ENCODE data around the gene NDEL1.

NDEL1 gene

DNA sequence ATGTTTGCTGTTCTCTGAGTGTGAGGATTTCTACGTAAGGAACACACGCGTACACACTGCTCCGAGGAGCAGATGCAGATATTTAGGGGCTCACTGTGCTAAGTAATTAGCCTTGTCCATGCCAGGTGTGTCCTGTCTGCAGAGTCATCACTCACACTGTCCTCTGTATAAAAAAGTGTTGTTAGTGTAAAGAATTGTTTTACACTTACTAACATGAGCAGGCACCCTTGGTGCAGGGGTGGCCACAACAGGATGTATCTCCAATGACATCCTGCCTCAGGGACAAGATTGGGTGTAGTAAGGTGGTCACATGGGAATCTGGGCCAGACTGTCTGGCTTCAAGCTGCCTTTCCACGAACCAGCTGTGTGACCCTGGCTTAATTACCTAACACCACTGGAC lies 63.9 kb downstream of the NDEL1 start:
- Histone ChIP-seq H3K4me3 (ENCODE audit: insufficient read length, low read depth) (no peak overlapping the region), H3K36me3 (ENCODE audit: insufficient read depth, insufficient read length, low read length) (peaks cover 82% of the 10 kb centered on the region), H3K9me3 (ENCODE audit: insufficient read depth, low read length) (no peaks in the 10 kb centered on the region), H3K4me1 (ENCODE audit: insufficient read depth, insufficient read length) (no peaks in the 10 kb centered on the region), H3K27me3 (ENCODE audit: insufficient read depth, insufficient read length) (no peaks in the 10 kb centered on the region), H3K9ac (ENCODE audit: insufficient read length, low read depth) (no peak overlapping the region)
- no peak for DNase-seq (ENCODE audit: low read depth, low spot score)
- TF ChIP-seq ZNF274 (IDR thresholded peaks at IDR 0.05; ENCODE audit: low read depth, low read length) = no peak
- no peak for TF ChIP-seq YY1 (IDR thresholded peaks at IDR 0.05; ENCODE audit: insufficient read depth, insufficient read length)
- TF ChIP-seq SUZ12 (IDR thresholded peaks at IDR 0.05; ENCODE audit: extremely low read depth, insufficient read depth, insufficient read length) = no peak

DNA sequence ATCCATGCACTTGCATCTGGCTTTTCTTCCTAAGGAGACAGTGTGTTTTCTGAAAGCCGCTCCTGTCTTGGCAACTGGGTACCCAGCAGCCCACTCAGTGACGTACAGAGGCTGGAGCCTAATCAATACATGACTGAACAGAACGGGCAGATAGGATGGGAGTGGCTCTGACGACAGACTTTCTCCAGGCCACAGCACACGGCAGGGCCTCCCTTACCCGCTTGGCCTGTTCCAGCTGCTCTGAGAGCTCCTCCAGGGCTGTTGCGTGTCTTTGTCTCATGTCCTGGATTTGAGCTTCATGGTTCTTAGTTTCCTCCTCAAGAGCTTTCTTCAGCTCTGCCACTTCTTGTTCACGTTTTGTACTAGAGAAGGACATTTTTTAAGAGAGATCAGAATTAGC lies 64.9 kb downstream of the NDEL1 start:
- no peaks in the 10 kb centered on the region for H3K9me3 ChIP-seq (ENCODE audit: insufficient read depth, low read length)
- no peaks in the 10 kb centered on the region for H3K27me3 ChIP-seq (ENCODE audit: insufficient read depth, insufficient read length)
- DNase-seq (ENCODE audit: low read depth, low spot score) = no peak
- TF ChIP-seq YY1 (IDR thresholded peaks at IDR 0.05; ENCODE audit: insufficient read depth, insufficient read length) (no peak), SUZ12 (IDR thresholded peaks at IDR 0.05; ENCODE audit: extremely low read depth, insufficient read depth, insufficient read length) (no peak), ZNF274 (IDR thresholded peaks at IDR 0.05; ENCODE audit: low read depth, low read length) (no peak)
- no peak overlapping the region for H3K4me3 ChIP-seq (ENCODE audit: insufficient read length, low read depth)
- peaks cover 81% of the 10 kb centered on the region for H3K36me3 ChIP-seq (ENCODE audit: insufficient read depth, insufficient read length, low read length)
- H3K9ac ChIP-seq (ENCODE audit: insufficient read length, low read depth) = no peak overlapping the region
- H3K4me1 ChIP-seq (ENCODE audit: insufficient read depth, insufficient read length) = no peaks in the 10 kb centered on the region

DNA sequence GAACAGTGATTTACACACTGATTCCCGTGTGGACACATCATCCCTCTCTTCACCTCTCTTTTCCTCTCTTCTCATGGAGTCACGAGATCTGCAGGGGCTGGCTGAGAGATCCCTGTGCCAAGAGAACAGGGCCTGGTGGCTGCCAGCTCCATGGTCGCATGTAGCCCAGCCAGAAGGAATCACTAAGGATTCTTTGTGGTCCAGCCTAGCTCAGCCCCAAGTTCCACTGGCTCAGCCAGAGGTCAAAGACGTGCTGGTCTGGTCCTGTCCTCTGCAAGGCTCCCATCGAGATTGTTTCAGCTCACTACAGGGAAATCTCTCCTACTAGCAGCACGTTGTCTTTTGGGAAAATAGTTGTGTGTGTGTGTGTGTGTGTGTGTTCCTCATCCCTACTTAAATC lies 66.4 kb downstream of the NDEL1 start:
- Histone ChIP-seq H3K9ac (ENCODE audit: insufficient read length, low read depth) (no peak overlapping the region), H3K9me3 (ENCODE audit: insufficient read depth, low read length) (no peaks in the 10 kb centered on the region), H3K27me3 (ENCODE audit: insufficient read depth, insufficient read length) (no peaks in the 10 kb centered on the region), H3K36me3 (ENCODE audit: insufficient read depth, insufficient read length, low read length) (peaks cover 81% of the 10 kb centered on the region), H3K4me3 (ENCODE audit: insufficient read length, low read depth) (no peak overlapping the region), H3K4me1 (ENCODE audit: insufficient read depth, insufficient read length) (no peaks in the 10 kb centered on the region)
- DNase-seq (ENCODE audit: low read depth, low spot score) = no peak
- TF ChIP-seq YY1 (IDR thresholded peaks at IDR 0.05; ENCODE audit: insufficient read depth, insufficient read length) (no peak), ZNF274 (IDR thresholded peaks at IDR 0.05; ENCODE audit: low read depth, low read length) (no peak), SUZ12 (IDR thresholded peaks at IDR 0.05; ENCODE audit: extremely low read depth, insufficient read depth, insufficient read length) (no peak)

DNA sequence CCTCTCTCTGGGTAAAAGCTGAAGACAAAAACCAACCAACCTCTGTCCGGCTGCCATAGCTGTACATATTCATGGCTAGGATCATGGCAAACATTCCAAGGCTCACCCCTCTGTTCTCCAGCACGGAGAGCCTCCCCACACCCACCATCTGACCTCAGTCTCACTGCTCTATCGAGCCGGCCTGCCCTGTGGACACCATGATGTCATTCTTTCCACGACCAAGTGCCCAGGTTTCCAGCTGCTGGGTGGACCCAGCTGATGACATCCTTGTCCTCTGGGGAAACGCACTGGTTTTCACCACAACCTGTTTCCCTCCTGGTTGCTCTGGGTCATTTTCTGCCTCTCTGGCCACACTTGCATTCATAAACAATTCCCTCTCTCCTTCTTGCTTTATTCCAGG lies 67.7 kb downstream of the NDEL1 start:
- no peaks in the 10 kb centered on the region for H3K27me3 ChIP-seq (ENCODE audit: insufficient read depth, insufficient read length)
- no peaks in the 10 kb centered on the region for H3K9me3 ChIP-seq (ENCODE audit: insufficient read depth, low read length)
- no peaks in the 10 kb centered on the region for H3K4me1 ChIP-seq (ENCODE audit: insufficient read depth, insufficient read length)
- no peak for DNase-seq (ENCODE audit: low read depth, low spot score)
- H3K9ac ChIP-seq (ENCODE audit: insufficient read length, low read depth) = no peak overlapping the region
- H3K4me3 ChIP-seq (ENCODE audit: insufficient read length, low read depth) = no peak overlapping the region
- peaks cover 86% of the 10 kb centered on the region for H3K36me3 ChIP-seq (ENCODE audit: insufficient read depth, insufficient read length, low read length)
- TF ChIP-seq ZNF274 (IDR thresholded peaks at IDR 0.05; ENCODE audit: low read depth, low read length) = no peak
- no peak for TF ChIP-seq YY1 (IDR thresholded peaks at IDR 0.05; ENCODE audit: insufficient read depth, insufficient read length)
- TF ChIP-seq SUZ12 (IDR thresholded peaks at IDR 0.05; ENCODE audit: extremely low read depth, insufficient read depth, insufficient read length) = no peak

GRCh38 chr17:8503807-8504206 lies 68.1 kb downstream of the NDEL1 start:
- Histone ChIP-seq H3K9ac (ENCODE audit: insufficient read length, low read depth) (no peak overlapping the region), H3K9me3 (ENCODE audit: insufficient read depth, low read length) (no peaks in the 10 kb centered on the region), H3K27me3 (ENCODE audit: insufficient read depth, insufficient read length) (no peaks in the 10 kb centered on the region), H3K4me1 (ENCODE audit: insufficient read depth, insufficient read length) (no peaks in the 10 kb centered on the region), H3K36me3 (ENCODE audit: insufficient read depth, insufficient read length, low read length) (peaks cover 86% of the 10 kb centered on the region), H3K4me3 (ENCODE audit: insufficient read length, low read depth) (no peak overlapping the region)
- DNase-seq (ENCODE audit: low read depth, low spot score) = no peak
- TF ChIP-seq ZNF274 (IDR thresholded peaks at IDR 0.05; ENCODE audit: low read depth, low read length) (no peak), YY1 (IDR thresholded peaks at IDR 0.05; ENCODE audit: insufficient read depth, insufficient read length) (no peak), SUZ12 (IDR thresholded peaks at IDR 0.05; ENCODE audit: extremely low read depth, insufficient read depth, insufficient read length) (no peak)

GRCh38 chr17:8504460-8505207 lies 69.0 kb downstream of the NDEL1 start:
- Histone ChIP-seq H3K27me3 (ENCODE audit: insufficient read depth, insufficient read length) (no peaks in the 10 kb centered on the region), H3K4me1 (ENCODE audit: insufficient read depth, insufficient read length) (no peaks in the 10 kb centered on the region), H3K4me3 (ENCODE audit: insufficient read length, low read depth) (no peak overlapping the region), H3K36me3 (ENCODE audit: insufficient read depth, insufficient read length, low read length) (peaks cover 86% of the 10 kb centered on the region), H3K9me3 (ENCODE audit: insufficient read depth, low read length) (no peaks in the 10 kb centered on the region), H3K9ac (ENCODE audit: insufficient read length, low read depth) (no peak overlapping the region)
- DNase-seq (ENCODE audit: low read depth, low spot score) = no peak
- TF ChIP-seq YY1 (IDR thresholded peaks at IDR 0.05; ENCODE audit: insufficient read depth, insufficient read length) (no peak), ZNF274 (IDR thresholded peaks at IDR 0.05; ENCODE audit: low read depth, low read length) (no peak), SUZ12 (IDR thresholded peaks at IDR 0.05; ENCODE audit: extremely low read depth, insufficient read depth, insufficient read length) (no peak)

DNA sequence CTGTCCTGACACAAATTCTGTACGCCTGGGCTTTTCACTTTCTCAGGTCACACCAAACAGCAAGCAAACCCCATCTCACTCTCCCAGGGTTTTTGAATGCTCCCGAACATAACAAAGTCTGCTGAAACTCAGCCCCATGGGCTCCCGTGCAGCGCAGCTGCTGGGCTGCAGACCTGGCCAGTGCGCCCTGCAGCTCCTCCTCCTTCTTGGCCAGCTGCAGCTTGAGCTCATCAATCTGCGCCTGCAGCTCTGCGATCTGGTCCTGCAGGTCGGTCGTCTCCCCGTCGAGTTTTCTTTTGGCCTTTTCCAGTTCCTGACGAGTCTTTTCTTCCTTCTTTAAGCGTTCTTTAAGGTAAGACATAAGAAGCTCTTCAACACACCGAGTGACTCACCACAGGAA lies 70.5 kb downstream of the NDEL1 start:
- H3K9me3 ChIP-seq (ENCODE audit: insufficient read depth, low read length) = no peaks in the 10 kb centered on the region
- no peak overlapping the region for H3K9ac ChIP-seq (ENCODE audit: insufficient read length, low read depth)
- no peak for DNase-seq (ENCODE audit: low read depth, low spot score)
- no peaks in the 10 kb centered on the region for H3K27me3 ChIP-seq (ENCODE audit: insufficient read depth, insufficient read length)
- H3K4me3 ChIP-seq (ENCODE audit: insufficient read length, low read depth) = no peak overlapping the region
- peaks cover 82% of the 10 kb centered on the region for H3K36me3 ChIP-seq (ENCODE audit: insufficient read depth, insufficient read length, low read length)
- TF ChIP-seq SUZ12 (IDR thresholded peaks at IDR 0.05; ENCODE audit: extremely low read depth, insufficient read depth, insufficient read length) = no peak
- TF ChIP-seq ZNF274 (IDR thresholded peaks at IDR 0.05; ENCODE audit: low read depth, low read length) = no peak
- TF ChIP-seq YY1 (IDR thresholded peaks at IDR 0.05; ENCODE audit: insufficient read depth, insufficient read length) = no peak
- no peaks in the 10 kb centered on the region for H3K4me1 ChIP-seq (ENCODE audit: insufficient read depth, insufficient read length)

All from NT2/D1 (cell line).